Prostate gland (tissue), 2 donors: Measurements from ENCODE around the gene CEP19. TPM values are rescaled to one million over a fixed set of nuclear protein-coding genes. Genes with fewer than 3 reads are reported as not detected.
"Not testable (repeated sequence)": the region's sequence is repeated elsewhere in the genome, so short reads cannot be mapped to it uniquely, and the experiment has no call there.

Experiments used
- DNase-seq: peaks from one replicate; pipeline ENCODE4 v3.0.0-alpha.2; 2019; ENCODE audit warnings: low spot score
- H3K27ac ChIP-seq, 2 donors: fragments of 200-600 bp; sonication (generic); 2 replicates each; pipeline ENCODE4 v1.5.1; 2017 to 2019
- H3K27me3 ChIP-seq: fragments of 200-600 bp; sonication (generic); replicated peaks from 2 replicates; pipeline ENCODE4 v1.5.1; 2019; ENCODE audit not compliant: insufficient read depth
- H3K36me3 ChIP-seq, 2 donors: fragments of 200-600 bp; sonication (generic); 1 replicate in 1 of 2; 2 replicates in 1 of 2; pipeline versions ENCODE4 v1.5.1 to v1.8.1; 2017 to 2019
- H3K4me1 ChIP-seq: fragments of 200-600 bp; sonication (generic); replicated peaks from 2 replicates; pipeline ENCODE4 v1.5.1; 2019
- H3K4me3 ChIP-seq, 2 donors: fragments of 200-600 bp; sonication (generic); 2 replicates each; pipeline ENCODE4 v1.5.1; 2017 to 2019
- H3K9me3 ChIP-seq: fragments of 200-600 bp; sonication (generic); 2 replicates; pipeline ENCODE4 v1.5.1; 2017
- POLR2A ChIP-seq: fragments of 450-650 bp; IDR thresholded peaks from one replicate; pipeline ENCODE4 v1.6.1; 2016; ENCODE audit warnings: antibody characterized with exemption, mild to moderate bottlenecking
- POLR2AphosphoS5 ChIP-seq: sonication (generic); formaldehyde crosslinking; IDR thresholded peaks from one replicate; pipeline ENCODE4 v1.6.1; 2017; ENCODE audit warnings: antibody characterized with exemption
- WGBS: methylation state at CpG from one replicate; pipeline ENCODE4 v1.1.5; 2018; 5-methylcytosine and 5-hydroxymethylcytosine counted together
- intact Hi-C: fragments of 100-400 bp; cut with DNase I; formaldehyde crosslinking; loops from one replicate; pipeline ENCODE4 v1.14.2; 2022
- total RNA-seq, 2 donors: library from RNA; depleted of rRNA; stranded (reverse); fragments of >200 nt; gene quantifications; one replicate each; pipeline ENCODE4 v1.1.0, GENCODE V29; 2016
- TF ChIP-seq, protein P1 (sequence below), 4 experiments: fragments of 200-600 bp in 2 of 4; fragments of 450-650 bp in 2 of 4; sonication (generic) in 2 of 4; IDR thresholded peaks; 1 replicate in 3 of 4; 2 replicates in 1 of 4; pipeline ENCODE4 v1.5.1; 2016 to 2019; ENCODE audit warnings: antibody characterized with exemption in 4 of 4, mild to moderate bottlenecking in 2 of 4, moderate library complexity in 2 of 4

CEP19 gene
- total RNA-seq, 2 donors from 2014 or later = 2.2 to 6.3 TPM

DNA sequence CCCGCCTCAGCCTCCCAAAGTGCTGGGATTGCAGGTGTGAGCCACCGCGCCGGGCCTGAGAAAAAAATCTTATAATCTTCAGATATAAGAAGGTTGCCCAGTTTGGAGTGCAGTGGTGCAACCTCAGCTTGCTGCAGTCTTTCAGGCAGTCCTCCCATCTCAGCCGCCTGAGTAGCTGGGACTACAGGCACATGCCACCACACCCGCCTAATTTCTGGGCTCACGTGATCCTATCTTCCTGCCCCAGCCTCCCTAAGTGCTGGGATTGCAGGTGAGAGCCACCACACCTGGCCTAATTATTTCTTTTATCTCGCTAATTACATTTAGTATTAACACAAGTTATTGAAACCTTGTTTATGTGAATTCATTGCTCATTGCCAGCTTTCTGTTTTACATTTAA lies 41.2 kb upstream of the CEP19 start:
- H3K36me3 ChIP-seq = no peaks in the 10 kb centered on the region
- no peaks in the 10 kb centered on the region for H3K27me3 ChIP-seq
- H3K4me1 ChIP-seq = no peaks in the 10 kb centered on the region
- intact Hi-C loops = no loop called here
- H3K9me3 ChIP-seq = no peaks in the 10 kb centered on the region
- no peak overlapping the region for H3K27ac ChIP-seq
- no peak for DNase-seq
- WGBS = 95% methylated on average over 8 of the region's 8 CpGs
- H3K4me3 ChIP-seq = no peak overlapping the region
- TF ChIP-seq POLR2AphosphoS5 (no peak), POLR2A (no peak)
- TF ChIP-seq, protein P1, sequence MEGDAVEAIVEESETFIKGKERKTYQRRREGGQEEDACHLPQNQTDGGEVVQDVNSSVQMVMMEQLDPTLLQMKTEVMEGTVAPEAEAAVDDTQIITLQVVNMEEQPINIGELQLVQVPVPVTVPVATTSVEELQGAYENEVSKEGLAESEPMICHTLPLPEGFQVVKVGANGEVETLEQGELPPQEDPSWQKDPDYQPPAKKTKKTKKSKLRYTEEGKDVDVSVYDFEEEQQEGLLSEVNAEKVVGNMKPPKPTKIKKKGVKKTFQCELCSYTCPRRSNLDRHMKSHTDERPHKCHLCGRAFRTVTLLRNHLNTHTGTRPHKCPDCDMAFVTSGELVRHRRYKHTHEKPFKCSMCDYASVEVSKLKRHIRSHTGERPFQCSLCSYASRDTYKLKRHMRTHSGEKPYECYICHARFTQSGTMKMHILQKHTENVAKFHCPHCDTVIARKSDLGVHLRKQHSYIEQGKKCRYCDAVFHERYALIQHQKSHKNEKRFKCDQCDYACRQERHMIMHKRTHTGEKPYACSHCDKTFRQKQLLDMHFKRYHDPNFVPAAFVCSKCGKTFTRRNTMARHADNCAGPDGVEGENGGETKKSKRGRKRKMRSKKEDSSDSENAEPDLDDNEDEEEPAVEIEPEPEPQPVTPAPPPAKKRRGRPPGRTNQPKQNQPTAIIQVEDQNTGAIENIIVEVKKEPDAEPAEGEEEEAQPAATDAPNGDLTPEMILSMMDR (IDR thresholded peaks at IDR 0.05) = no peak

DNA sequence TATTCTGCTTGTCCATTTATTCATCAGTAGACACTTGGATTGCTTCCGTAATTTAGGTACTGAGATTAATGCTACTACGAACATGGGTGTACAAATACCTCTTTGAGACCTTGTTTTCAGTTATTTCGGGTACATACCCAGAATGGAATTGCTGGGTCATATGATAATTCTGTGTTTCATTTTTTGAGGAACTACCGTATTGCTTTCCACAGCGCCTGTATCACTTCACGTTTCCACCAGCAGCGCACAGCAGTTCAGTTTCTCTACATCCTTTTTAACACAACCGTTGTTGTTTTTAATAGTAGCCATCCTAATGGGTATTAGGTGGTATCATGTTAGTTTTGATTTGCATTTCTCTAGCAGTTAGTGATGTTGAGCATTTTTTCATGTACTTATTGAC lies 37.1 kb upstream of the CEP19 start:
- DNase-seq = no peak
- H3K4me1 ChIP-seq = no peaks in the 10 kb centered on the region
- no peak for TF ChIP-seq POLR2AphosphoS5
- no peak for TF ChIP-seq POLR2A
- TF ChIP-seq, protein P1 (IDR thresholded peaks at IDR 0.05) = no peak
- no peaks in the 10 kb centered on the region for H3K9me3 ChIP-seq
- H3K4me3 ChIP-seq = no peak overlapping the region
- WGBS = 81% methylated on average over 8 of the region's 8 CpGs
- no peak overlapping the region for H3K27ac ChIP-seq
- no peaks in the 10 kb centered on the region for H3K36me3 ChIP-seq
- H3K27me3 ChIP-seq = no peaks in the 10 kb centered on the region
- intact Hi-C loops = no loop called here

DNA sequence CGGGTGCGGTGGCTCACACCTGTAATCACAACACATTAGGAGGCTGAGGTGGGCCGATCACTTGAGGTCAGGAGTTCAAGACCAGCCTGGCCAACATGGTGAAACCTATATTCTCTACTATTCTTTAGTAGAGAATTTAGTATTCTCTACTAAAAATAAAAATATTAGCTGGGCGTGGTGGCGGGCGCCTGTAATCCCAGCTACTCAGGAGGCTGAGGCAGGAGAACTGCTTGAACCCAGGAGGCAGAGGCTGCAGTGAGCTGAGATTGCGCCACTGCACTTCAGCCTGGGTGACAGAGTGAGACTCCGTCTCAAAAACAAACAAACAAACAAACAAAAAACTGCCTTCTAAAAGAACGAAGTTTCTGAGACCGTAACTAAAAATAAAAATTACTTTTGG lies 31.5 kb upstream of the CEP19 start:
- H3K4me3 ChIP-seq, H3K27ac ChIP-seq, H3K4me1 ChIP-seq, H3K36me3 ChIP-seq, H3K9me3 ChIP-seq, intact Hi-C loops, DNase-seq, H3K27me3 ChIP-seq: not testable (repeated sequence)
- WGBS = 92% methylated on average over 10 of the region's 10 CpGs

DNA sequence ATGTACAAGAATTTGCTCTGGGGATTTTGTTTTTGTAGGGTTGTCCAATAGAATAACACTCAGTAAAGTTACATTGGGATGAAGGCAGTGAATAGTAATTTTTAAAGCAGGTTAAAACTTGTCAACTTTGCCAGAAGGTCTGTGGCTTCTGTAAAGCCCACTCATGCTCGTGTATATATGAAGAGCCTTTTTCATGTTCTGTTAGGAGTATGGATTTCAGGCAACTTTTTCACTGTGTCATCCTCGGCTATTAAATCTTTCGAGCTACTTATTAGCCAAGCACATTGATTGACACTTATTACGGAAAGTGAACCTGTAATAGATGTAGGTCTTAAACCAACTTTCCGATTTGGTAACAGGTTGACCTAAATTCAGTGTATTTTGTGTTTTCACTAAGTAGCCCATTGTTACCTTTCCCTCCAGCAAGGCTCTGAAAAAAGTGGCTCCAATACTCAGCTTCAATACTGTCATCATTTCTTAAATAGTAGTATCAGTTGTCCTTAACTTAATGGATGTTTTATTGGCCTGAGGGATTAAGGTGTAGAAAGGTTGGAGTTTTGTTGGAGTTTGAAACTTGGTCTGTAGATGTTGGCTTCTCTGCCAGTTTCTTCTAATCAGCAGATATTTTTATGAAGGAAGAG lies 29.3 kb upstream of the CEP19 start:
- Histone ChIP-seq H3K9me3 (no peaks in the 10 kb centered on the region), H3K4me3 (peak overlapping the region; percentile 76 to 96), H3K36me3 (no peaks in the 10 kb centered on the region), H3K27me3 (no peaks in the 10 kb centered on the region), H3K27ac (peak overlapping the region; percentile 92 to 95), H3K4me1 (peaks cover 3% of the 10 kb centered on the region)
- TF ChIP-seq, protein P1 (IDR thresholded peaks at IDR 0.05) = no peak
- TF ChIP-seq POLR2A (no peak), POLR2AphosphoS5 (no peak)
- intact Hi-C loops = loop anchor here (2.0 kb wide), 1 partner anchor 29 kb away; the partner anchor contains the start of genes CEP19 and PIGX
- WGBS = 11% methylated on average over 5 of the region's 5 CpGs
- DNase-seq = no peak

DNA sequence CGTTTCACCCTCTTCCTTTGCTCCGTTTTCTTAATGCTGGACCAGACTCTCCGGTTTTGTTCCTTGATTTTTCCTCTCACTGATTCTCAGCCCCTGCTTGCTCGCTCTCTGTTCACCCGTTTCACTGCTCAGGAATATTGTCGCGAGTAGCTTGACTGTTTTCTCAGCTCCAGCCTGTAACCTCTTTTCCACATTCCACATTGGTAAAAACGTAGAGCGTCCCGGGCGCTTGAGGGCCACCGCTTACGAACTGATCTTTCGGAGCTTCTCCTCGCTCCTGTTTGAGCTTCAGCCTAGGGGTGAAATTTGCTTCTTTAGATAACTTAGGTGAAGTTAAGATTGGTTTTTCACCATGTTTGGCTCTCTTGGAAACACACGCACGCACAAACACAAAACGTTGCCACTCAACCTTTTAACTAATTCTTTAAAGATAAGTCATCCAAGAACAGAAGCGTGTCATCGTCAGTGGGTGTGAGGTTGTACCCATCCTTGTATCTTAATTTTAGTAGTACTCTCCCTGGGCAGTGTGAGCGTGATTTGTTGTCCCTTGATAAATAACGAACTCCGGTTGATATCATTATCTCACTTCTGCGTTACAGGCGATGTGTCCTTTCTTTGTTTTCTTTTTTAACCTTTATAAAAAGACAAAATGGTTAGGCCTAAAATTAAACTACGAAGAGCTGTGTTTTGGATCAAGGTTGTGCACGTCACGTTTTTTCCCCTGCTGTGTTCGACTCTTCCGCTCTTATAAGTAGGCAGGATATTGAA lies 28.6 kb upstream of the CEP19 start:
- H3K4me1 ChIP-seq = peaks cover 3% of the 10 kb centered on the region
- H3K27ac ChIP-seq = peak overlapping the region; percentile 92 to 95
- H3K4me3 ChIP-seq = peak overlapping the region; percentile 76 to 96
- H3K27me3 ChIP-seq = no peaks in the 10 kb centered on the region
- no peaks in the 10 kb centered on the region for H3K36me3 ChIP-seq
- peak; percentile 3 for TF ChIP-seq POLR2AphosphoS5
- TF ChIP-seq, protein P1 (IDR thresholded peaks at IDR 0.05) = no peak
- intact Hi-C loops = loop anchor here (2.0 kb wide), 1 partner anchor 28 kb away; the partner anchor contains the start of genes CEP19 and PIGX
- DNase-seq = peak; percentile 15
- under 1% methylated on average over 30 of the region's 30 CpGs for WGBS
- H3K9me3 ChIP-seq = no peaks in the 10 kb centered on the region
